ENCODE measurements around the gene HLA-DPA1.

The HLA-DPA1 gene

DNA sequence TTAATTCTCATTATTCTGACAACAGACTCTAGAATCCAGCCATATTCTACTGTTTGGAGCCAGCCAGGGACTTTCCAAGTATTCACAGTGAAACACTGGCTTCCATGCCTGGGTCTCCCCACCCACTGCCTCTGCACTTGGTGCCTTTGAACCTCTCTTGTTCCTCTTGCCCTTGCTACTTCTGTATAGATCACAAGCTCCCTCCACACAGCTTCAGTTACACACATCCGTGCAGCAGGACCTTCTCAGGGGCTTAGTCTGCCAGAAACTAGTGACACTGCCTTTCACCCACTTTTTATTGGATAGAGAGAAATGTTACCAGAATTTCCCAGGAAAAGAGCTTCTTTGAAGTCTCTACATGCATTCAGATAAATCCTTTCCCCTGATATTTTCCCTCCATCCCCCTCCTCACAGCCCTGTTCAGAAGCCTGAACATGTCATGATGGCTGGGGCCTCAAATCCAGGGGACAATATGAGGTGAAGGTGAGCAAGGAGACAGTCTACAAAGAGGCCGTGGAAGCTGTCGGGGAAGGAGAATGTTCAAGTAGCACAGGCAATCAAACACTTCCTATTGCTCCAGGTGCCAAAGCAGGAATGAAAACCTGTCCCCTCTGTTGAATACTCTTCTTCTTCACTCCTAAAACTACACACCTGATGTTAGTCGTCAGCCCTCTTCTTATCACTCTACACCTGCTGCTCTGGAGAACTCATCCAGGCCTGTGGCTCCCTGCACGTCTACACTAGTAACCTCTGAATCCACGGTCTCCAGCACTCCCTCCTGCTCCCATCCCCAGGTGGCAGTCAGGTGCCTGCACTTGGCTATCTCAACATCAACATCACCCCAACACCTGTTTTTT is 43.9 kb downstream of the HLA-DPA1 start:
- DNase-seq (ENCODE audit: extremely low spot score), result no peak
- ChIA-PET POLR2A (no interaction called here), CTCF (no interaction called here)
- TF ChIP-seq HDGF (IDR thresholded peaks at IDR 0.05; ENCODE audit: borderline replicate concordance), result no peak
- no peak for TF ChIP-seq TARDBP (IDR thresholded peaks at IDR 0.05)
- TF ChIP-seq ZNF384 (IDR thresholded peaks at IDR 0.05), result no peak
- TF ChIP-seq CTBP1 (IDR thresholded peaks at IDR 0.05; ENCODE audit: borderline replicate concordance), result no peak
- no peak for TF ChIP-seq LEF1 (IDR thresholded peaks at IDR 0.05; ENCODE audit: borderline replicate concordance)
- TF ChIP-seq FOXM1 (IDR thresholded peaks at IDR 0.05; ENCODE audit: borderline replicate concordance), result no peak

DNA sequence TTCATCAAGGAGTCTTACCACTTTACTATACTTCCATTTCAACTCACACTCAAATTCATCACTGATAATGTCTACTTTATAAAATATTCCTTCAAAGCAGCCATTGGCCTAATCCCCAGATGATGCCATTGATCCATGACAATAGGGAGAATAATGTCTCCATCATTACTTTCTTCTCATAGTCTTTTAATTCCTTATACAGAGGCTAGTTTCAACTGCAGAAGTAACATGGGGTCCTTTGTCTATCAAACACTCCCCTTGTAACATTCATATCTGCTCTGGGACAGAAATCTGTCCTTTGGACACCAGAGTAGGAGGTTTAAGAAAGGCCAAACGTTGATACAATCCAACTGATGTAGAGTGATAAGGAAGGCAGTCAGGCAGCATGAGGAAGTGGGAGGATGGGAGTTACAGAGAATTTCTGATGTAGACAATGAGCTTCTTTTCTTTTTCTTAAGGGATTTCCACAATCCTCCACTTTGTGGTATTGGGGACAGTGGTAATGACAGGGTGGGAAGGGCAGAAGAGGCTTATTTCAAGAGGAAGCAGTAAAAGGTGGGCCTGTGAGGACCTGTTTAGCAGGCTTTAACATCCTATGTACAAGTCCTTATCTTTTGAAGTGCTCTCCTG is 45.1 kb downstream of the HLA-DPA1 start:
- ChIA-PET POLR2A (no interaction called here), CTCF (interaction anchor here (1.1 kb wide), 1 partner anchor 14 kb away, joined by 3 read pairs; no protein-coding TSS in a partner anchor)
- DNase-seq (ENCODE audit: extremely low spot score), result no peak
- TF ChIP-seq, protein P1, sequence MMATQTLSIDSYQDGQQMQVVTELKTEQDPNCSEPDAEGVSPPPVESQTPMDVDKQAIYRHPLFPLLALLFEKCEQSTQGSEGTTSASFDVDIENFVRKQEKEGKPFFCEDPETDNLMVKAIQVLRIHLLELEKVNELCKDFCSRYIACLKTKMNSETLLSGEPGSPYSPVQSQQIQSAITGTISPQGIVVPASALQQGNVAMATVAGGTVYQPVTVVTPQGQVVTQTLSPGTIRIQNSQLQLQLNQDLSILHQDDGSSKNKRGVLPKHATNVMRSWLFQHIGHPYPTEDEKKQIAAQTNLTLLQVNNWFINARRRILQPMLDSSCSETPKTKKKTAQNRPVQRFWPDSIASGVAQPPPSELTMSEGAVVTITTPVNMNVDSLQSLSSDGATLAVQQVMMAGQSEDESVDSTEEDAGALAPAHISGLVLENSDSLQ (IDR thresholded peaks at IDR 0.05), result no peak
- no peak for TF ChIP-seq LEF1 (IDR thresholded peaks at IDR 0.05; ENCODE audit: borderline replicate concordance)
- no peak for TF ChIP-seq CTBP1 (IDR thresholded peaks at IDR 0.05; ENCODE audit: borderline replicate concordance)
- no peak for TF ChIP-seq FOXM1 (IDR thresholded peaks at IDR 0.05; ENCODE audit: borderline replicate concordance)
- TF ChIP-seq SUZ12 (IDR thresholded peaks at IDR 0.05), result no peak
- TF ChIP-seq BHLHE40 (IDR thresholded peaks at IDR 0.05; ENCODE audit: borderline replicate concordance), result no peak
- no peak for TF ChIP-seq FOXK2 (IDR thresholded peaks at IDR 0.05)
- no peak for TF ChIP-seq TARDBP (IDR thresholded peaks at IDR 0.05)
- TF ChIP-seq ZNF384 (IDR thresholded peaks at IDR 0.05), result no peak
- no peak for TF ChIP-seq FOXA1 (IDR thresholded peaks at IDR 0.05)
- no peak for TF ChIP-seq NFRKB (IDR thresholded peaks at IDR 0.05)
- no peak for TF ChIP-seq L3MBTL2 (conservative IDR thresholded peaks at IDR 0.05)
- no peak for TF ChIP-seq ARNT (IDR thresholded peaks at IDR 0.05)
- no peak for TF ChIP-seq SP1 (IDR thresholded peaks at IDR 0.05)
- TF ChIP-seq ELF4 (IDR thresholded peaks at IDR 0.05), result no peak
- no peak for TF ChIP-seq HDGF (IDR thresholded peaks at IDR 0.05; ENCODE audit: borderline replicate concordance)

DNA sequence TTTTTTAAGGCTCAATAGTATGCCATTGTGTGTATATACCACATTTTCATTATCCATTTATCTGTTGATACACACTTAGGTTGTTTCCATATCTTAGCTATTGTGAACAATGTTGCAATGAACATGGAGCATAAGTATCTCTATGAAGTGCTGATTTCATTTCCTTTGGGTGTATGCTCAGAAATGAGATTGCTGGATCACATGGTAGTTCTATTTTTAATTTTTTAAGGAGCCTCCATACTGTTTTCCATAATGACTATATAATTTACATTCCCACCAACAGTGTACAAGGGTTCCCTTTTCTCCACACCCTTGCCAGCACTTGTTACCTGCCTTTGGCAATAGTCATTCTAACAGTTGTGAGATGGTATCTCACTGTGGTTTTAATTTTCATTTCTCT is 48.9 kb downstream of the HLA-DPA1 start:
- no peak for TF ChIP-seq L3MBTL2 (conservative IDR thresholded peaks at IDR 0.05)
- no peak for TF ChIP-seq SUZ12 (IDR thresholded peaks at IDR 0.05)
- TF ChIP-seq TARDBP (IDR thresholded peaks at IDR 0.05), result no peak
- TF ChIP-seq FOXM1 (IDR thresholded peaks at IDR 0.05; ENCODE audit: borderline replicate concordance), result no peak
- TF ChIP-seq, protein P1 (IDR thresholded peaks at IDR 0.05), result no peak
- no peak for TF ChIP-seq ELF4 (IDR thresholded peaks at IDR 0.05)
- TF ChIP-seq HDGF (IDR thresholded peaks at IDR 0.05; ENCODE audit: borderline replicate concordance), result no peak
- no peak for TF ChIP-seq ARNT (IDR thresholded peaks at IDR 0.05)
- TF ChIP-seq ZNF384 (IDR thresholded peaks at IDR 0.05), result no peak
- no peak for TF ChIP-seq LEF1 (IDR thresholded peaks at IDR 0.05; ENCODE audit: borderline replicate concordance)
- no peak for TF ChIP-seq CTBP1 (IDR thresholded peaks at IDR 0.05; ENCODE audit: borderline replicate concordance)
- TF ChIP-seq FOXK2 (IDR thresholded peaks at IDR 0.05), result no peak
- no peak for TF ChIP-seq FOXA1 (IDR thresholded peaks at IDR 0.05)
- TF ChIP-seq NFRKB (IDR thresholded peaks at IDR 0.05), result no peak
- no peak for TF ChIP-seq BHLHE40 (IDR thresholded peaks at IDR 0.05; ENCODE audit: borderline replicate concordance)
- no peak for TF ChIP-seq SP1 (IDR thresholded peaks at IDR 0.05)
- CTCF ChIA-PET, result no interaction called here
- no peak for DNase-seq (ENCODE audit: extremely low spot score)
- POLR2A ChIA-PET, result no interaction called here

DNA sequence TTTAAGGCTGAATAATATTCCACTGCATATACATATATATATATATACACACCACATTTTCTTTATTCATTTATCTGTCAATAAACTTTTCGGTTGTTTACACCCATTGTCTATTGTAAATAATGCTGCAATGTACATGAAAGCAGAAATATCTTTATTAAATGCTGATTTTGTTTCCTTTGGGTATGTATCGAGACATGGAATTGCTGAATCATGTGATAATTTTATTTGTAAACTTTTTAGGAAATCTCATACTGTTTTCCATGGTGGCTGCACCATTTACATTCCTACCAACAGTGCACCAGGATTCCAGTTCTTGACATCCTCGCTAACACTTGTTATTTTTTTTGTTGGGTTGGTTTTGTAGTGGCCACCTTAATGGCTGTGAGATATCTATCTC is 49.9 kb downstream of the HLA-DPA1 start:
- DNase-seq (ENCODE audit: extremely low spot score), result no peak
- ChIA-PET POLR2A (no interaction called here), CTCF (no interaction called here)
- no peak for TF ChIP-seq ARNT (IDR thresholded peaks at IDR 0.05)
- TF ChIP-seq FOXA1 (IDR thresholded peaks at IDR 0.05), result no peak
- TF ChIP-seq L3MBTL2 (conservative IDR thresholded peaks at IDR 0.05), result no peak
- TF ChIP-seq NFRKB (IDR thresholded peaks at IDR 0.05), result no peak
- TF ChIP-seq SP1 (IDR thresholded peaks at IDR 0.05), result no peak
- no peak for TF ChIP-seq ZNF384 (IDR thresholded peaks at IDR 0.05)
- TF ChIP-seq, protein P1 (IDR thresholded peaks at IDR 0.05), result no peak
- TF ChIP-seq BHLHE40 (IDR thresholded peaks at IDR 0.05; ENCODE audit: borderline replicate concordance), result no peak
- TF ChIP-seq FOXM1 (IDR thresholded peaks at IDR 0.05; ENCODE audit: borderline replicate concordance), result no peak
- TF ChIP-seq ELF4 (IDR thresholded peaks at IDR 0.05), result no peak
- no peak for TF ChIP-seq SUZ12 (IDR thresholded peaks at IDR 0.05)
- TF ChIP-seq HDGF (IDR thresholded peaks at IDR 0.05; ENCODE audit: borderline replicate concordance), result no peak
- no peak for TF ChIP-seq TARDBP (IDR thresholded peaks at IDR 0.05)
- TF ChIP-seq LEF1 (IDR thresholded peaks at IDR 0.05; ENCODE audit: borderline replicate concordance), result no peak
- no peak for TF ChIP-seq CTBP1 (IDR thresholded peaks at IDR 0.05; ENCODE audit: borderline replicate concordance)
- no peak for TF ChIP-seq FOXK2 (IDR thresholded peaks at IDR 0.05)

DNA sequence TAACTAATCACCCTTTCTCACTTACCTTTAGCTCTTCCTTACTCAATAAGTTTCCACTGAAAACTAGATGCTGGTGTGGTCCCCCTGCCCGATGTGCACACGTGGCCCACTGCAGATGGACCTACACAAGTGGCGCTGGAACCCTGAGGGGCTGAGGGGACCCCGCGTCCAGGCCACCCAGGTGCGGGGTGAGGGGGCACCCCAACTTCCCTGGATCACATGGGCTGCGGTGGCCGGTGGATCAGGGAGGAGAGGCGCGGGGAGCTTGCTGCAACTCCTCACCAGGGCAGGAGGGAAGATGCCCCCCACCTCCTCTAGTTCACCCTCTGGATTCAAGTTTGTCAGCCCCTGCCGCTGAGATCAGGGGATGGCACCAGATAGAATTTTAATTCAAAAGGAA is 51.5 kb downstream of the HLA-DPA1 start:
- ChIA-PET POLR2A (no interaction called here), CTCF (no interaction called here)
- DNase-seq (ENCODE audit: extremely low spot score), result no peak
- TF ChIP-seq BHLHE40 (IDR thresholded peaks at IDR 0.05; ENCODE audit: borderline replicate concordance), result no peak
- no peak for TF ChIP-seq ELF4 (IDR thresholded peaks at IDR 0.05)
- no peak for TF ChIP-seq LEF1 (IDR thresholded peaks at IDR 0.05; ENCODE audit: borderline replicate concordance)
- no peak for TF ChIP-seq FOXK2 (IDR thresholded peaks at IDR 0.05)
- no peak for TF ChIP-seq CTBP1 (IDR thresholded peaks at IDR 0.05; ENCODE audit: borderline replicate concordance)
- no peak for TF ChIP-seq FOXA1 (IDR thresholded peaks at IDR 0.05)
- no peak for TF ChIP-seq ZNF384 (IDR thresholded peaks at IDR 0.05)
- TF ChIP-seq ARNT (IDR thresholded peaks at IDR 0.05), result no peak
- TF ChIP-seq HDGF (IDR thresholded peaks at IDR 0.05; ENCODE audit: borderline replicate concordance), result no peak
- TF ChIP-seq NFRKB (IDR thresholded peaks at IDR 0.05), result no peak
- no peak for TF ChIP-seq L3MBTL2 (conservative IDR thresholded peaks at IDR 0.05)
- no peak for TF ChIP-seq FOXM1 (IDR thresholded peaks at IDR 0.05; ENCODE audit: borderline replicate concordance)
- no peak for TF ChIP-seq TARDBP (IDR thresholded peaks at IDR 0.05)
- TF ChIP-seq, protein P1 (IDR thresholded peaks at IDR 0.05), result no peak
- no peak for TF ChIP-seq SP1 (IDR thresholded peaks at IDR 0.05)
- no peak for TF ChIP-seq SUZ12 (IDR thresholded peaks at IDR 0.05)
